ENCODE data around the gene DBR1.
"Not testable (repeated sequence)": the region's sequence is repeated elsewhere in the genome, so short reads cannot be mapped to it uniquely, and the experiment has no call there.

DBR1 gene

DNA sequence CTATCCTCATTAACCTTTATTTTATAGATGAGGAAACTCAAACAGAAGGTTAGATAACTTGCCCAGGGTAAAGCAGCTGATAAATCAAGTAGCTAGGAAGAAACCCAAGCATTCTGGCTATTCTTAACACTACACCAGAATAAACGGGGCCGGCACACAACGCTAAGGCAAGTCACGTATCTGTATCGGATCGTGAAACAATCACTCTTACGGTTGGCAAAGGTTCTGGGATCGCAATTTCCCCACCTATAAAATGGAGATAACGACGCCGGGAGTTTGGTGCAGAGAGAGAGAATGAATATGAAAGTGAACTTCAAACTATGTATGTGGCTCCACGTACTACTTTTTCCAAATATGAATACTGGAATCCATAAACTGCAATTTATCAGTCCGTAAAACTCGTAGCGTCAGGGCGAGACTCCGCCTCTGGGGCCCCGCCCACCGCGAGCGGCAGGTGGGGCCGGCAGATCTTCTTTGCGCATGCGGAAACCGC lies 12.1 kb upstream of the DBR1 start:
- peak; percentile 88 for DNase-seq

- peak; percentile 19 for DNase-seq
Measured at GRCh38 chr3:138186221-138186620, 11.5 kb upstream of the DBR1 start.

DNA sequence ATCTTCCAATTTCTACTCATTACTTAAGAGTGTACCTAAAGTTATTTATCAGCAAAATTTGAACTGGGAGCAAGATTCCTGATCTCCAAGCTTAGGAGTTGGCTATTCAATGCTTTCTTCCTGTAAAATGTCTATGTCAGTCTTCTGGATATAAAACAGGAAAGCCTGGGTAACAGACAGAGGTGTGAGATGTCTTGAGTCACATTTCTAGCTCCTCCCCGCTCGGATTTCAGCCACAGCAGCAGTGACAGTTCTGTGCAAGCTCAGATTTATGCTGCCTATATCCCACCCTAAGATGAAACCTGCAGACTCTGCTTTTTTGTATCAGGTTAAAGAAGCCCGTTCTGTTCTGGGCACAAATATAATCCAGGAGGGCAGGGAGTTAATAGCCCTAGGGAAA lies 10.3 kb upstream of the DBR1 start:
- DNase-seq: peak; percentile 22

DNA sequence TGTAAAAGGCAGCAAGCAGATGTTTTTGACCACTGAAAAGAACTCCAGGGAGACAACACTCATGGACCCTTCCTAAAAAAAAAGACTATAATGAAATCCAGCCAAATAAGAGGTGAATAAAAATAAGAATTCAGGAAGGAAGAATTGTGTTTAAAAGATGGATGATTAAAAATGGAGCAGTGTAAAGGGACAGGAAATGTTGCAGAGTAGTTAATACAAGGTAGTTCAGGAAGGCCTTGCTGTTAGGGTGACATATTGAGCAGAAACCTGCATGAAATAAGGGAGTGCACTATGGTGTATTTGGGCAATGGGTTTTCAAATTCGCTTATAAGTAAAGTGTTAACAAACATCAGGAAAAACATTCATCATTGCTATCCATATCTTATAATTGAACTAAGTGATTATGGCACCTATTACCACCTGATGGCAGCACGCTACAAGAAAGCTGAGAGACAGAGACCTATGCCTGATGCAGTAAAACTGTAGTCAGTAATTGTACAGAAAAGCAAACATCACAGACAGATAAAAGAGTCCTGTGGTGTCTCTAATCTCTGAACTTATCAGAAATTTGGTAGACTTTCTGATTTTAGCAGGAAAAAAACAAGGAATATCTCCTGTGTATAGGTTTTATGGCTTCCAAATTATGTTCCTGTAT lies 5.8 kb upstream of the DBR1 start:
- DNase-seq: peak; percentile 57

GRCh38 chr3:138173769-138174420 lies 826 bp downstream of the DBR1 start:
- DNase-seq: no peak

DNA sequence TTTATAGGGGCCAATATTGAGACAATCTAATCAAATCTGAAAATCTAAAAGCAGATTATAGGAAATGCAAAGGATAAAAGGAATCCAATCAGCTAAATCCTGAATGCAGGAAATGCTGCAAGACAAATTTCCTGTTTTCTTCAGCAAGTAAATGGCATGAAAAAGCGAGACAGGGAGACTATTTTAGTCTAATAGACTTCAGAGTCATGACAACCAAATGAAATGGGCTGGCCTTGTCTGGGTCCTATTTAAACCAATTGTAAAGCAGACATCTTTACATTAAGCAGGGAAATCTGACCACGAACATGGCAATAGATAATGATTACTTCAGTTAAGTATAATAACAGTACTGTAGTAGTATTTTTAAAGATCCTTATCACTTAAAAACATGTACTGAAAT lies 2.1 kb downstream of the DBR1 start:
- no peak for DNase-seq

DNA sequence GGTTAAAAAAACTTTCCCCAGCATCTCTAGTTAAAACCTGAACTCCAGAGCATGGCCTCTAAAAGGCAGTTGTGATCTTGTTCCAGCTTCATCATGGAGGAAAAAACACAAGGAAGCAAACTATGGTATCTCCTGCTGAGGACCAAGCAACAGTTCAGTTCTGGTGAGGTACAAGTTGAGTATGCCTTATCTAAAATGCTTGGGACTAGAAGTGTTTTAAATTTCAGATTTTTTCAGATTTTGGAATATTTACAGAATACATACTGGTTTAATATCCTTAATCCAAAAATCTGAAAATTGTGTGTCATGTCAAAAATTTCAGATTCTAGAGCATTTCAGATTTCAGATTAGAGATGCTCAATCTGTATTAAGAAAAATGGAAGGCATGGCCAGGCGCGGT lies 9.7 kb downstream of the DBR1 start:
- DNase-seq: no peak

DNA sequence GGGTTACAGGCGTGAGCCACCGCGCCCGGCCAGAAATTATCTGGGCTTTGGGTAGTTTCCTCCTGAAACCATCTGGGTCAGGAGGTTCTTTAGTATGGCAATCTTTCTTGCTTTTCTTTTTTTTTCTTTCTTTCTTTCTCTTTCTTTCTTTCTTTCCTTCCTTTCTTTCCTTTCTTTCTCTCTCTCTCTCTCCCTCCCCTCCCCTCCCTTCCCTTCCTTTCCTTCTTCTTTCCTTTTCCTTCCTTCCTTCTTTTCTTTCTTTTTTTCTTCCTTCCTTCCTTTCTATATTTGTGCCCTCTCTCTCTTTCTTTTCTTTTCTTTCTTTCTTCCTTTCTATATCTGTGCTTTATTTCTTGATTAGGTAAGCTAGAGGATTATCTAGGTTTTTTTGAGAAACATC lies 17.0 kb downstream of the DBR1 start:
- no peak for DNase-seq

GRCh38 chr3:138154534-138154933 lies 20.2 kb downstream of the DBR1 start:
- DNase-seq: no peak

DNA sequence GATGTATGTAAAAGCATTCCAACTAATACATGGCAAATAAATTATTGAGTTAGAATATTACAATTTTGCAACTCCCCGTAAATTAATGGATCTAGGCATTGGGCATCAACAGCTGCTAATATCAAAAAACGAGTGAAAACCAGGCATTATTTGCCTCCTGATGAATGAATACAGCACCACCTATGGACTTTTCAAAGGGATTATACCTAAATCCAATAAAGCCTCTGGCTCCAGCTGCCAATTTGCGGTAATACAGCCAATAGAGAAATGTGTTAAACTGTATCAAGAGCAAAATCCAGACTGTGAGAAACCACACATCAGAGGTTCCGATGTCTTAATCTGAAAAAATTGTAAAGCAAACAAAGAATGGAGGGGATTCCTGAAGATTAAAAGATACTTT lies 26.2 kb downstream of the DBR1 start:
- DNase-seq: no peak

GRCh38 chr3:138142181-138142580 lies 32.5 kb downstream of the DBR1 start:
- not testable (repeated sequence) for DNase-seq

- DNase-seq: no peak
Measured at GRCh38 chr3:138140940-138141339, 33.8 kb downstream of the DBR1 start.

DNA sequence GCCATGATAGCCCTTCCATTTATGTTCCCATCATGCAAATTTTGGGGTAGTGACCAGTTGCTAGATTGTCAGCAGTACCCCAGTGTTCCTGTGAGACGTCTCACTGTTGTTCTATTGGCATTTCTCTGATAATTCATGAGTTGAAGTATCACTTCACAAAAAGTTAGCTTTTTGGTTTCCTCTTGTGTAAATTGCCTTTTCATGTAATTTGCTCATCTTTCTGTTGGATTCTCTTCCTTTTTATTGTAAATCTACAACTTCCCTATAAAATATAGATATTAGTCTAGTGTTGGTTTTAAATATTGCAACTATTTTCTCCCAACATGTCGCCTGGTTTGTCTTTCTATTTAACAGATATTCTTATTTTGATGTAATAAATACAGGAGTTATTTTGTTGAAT lies 35.0 kb downstream of the DBR1 start:
- no peak for DNase-seq

DNA sequence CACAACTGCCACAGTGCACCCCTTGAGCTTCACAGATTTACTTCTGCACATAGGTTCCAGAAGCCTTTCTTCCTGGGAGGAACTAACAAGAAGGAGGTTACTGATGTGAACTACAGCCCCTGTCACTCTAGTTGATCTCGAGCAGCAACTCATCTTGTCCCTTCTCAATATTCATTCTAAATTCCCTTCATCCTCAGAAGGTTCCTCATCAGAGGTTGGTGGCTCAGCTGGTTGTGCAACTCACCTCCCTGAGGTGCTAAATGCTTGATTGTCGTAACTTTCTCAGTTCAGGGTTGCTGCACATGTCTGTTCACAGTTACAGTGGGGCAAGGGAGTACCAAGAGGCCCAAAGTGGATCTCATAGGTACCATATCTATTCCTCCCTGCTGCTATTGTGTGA lies 36.9 kb downstream of the DBR1 start:
- no peak for DNase-seq

DNA sequence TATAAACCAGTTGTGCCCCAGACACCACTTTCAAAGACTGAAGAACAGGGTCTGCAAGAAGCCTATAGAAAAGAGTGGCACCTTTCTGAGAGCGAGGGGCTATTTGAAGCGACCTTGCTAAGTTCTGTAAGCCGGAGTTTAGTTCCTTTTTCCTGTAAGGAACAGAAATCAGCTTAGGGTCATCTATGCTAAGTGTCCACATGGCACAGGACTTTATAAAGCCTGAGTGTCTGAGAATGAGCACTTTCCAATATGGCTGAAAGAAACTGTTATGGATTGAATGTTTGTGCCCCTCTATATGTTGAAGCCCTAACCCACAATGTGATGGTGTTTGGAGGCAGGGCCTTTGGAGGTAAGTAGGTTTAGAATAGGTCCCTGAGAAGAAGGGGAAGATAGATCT lies 38.5 kb downstream of the DBR1 start:
- DNase-seq: no peak

GRCh38 chr3:138135833-138136194 lies 38.9 kb downstream of the DBR1 start:
- no peak for DNase-seq

- no peak for DNase-seq
Measured at GRCh38 chr3:138135146-138135832, 39.4 kb downstream of the DBR1 start.

DNA sequence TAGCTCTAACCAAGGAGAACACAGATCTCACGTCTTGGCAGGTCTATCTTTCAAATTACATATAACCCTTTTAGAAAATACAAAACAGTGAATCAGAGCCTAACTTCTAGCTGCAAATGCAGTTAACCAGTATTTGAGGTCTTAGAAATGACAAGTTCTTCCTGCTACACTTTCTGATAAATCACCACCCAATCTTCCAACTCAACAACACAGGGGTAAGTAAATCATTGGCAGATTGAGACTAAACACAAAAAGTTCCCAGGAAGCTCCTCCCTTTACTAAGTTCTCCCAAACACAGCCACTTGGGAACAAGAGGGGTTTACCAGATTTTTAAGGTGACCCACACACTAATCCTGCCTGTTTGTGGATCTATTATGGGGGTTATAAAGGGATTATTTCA lies 42.5 kb downstream of the DBR1 start, which contains the start of gene A4GNT:
Gene A4GNT, minus strand, starts transcription at position 152 of the 400 bp plus-strand sequence. CDS start 1,134 bp downstream, outside the sequence.
- DNase-seq: no peak

DNA sequence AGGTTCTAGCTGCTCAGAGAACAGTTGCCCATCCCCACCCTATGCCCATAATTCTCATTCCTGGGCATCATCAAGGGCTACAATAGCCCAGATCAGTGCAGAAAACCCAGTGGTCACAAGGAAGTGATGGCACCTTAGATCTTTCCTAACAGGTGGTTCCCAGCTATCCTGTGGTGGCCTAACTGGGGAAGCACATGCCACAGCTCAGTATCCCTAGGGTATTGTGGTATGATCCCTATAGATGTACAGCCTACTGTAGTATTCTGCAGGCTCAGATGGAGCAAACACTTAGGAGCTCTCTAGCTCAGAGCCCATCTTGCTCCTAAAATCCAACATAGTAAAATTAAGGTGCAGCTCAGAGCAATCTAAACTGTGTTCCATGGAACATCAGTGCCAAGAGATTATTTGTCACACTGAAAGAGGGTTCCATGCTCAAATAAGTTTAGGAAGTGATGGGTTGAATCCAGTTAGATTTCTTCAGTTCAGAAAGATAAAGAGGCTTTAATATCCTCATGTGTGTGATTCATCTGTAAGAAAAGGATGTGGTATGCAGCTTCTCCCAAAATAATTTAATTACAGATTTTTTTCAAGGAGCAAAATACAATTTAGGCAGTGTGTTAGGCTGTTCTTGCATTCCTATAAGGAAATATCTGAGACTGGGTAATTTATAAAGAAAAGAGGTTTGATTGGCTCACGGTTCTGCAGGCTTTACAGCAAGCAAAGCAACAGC lies 46.9 kb downstream of the DBR1 start:
- no peak for DNase-seq

GRCh38 chr3:138125548-138126221 lies 49.0 kb downstream of the DBR1 start:
- peak; percentile 8 for DNase-seq

- DNase-seq: peak; percentile 58
Measured at GRCh38 chr3:138124706-138125355, 49.9 kb downstream of the DBR1 start.

DNA sequence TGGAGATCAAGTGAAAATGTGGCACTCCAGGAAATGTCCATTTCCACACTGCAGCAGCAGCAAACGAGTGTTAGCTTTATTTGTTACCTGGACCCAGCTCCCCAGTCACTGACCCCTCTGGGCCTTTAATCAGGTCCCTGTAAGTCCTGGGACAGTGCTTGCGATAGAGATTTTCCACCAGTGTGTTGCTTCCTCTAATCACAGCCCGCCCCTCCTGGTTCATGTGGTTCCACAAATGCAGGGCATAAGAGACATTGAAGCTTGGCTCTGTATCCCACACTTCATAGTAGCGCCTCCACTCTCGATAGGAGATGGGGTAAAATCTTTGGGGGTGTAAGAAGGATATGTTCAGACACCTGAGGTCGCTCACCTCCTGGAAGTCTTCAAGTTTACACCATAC lies 50.5 kb downstream of the DBR1 start:
- no peak for DNase-seq
